GM12801 (cell line): Measurements from ENCODE around the gene SLC22A5.

Experiments
- TF ChIP-seq, protein P1 (sequence below): IDR thresholded peaks from one replicate; pipeline ENCODE4 v1.5.1; 2011; ENCODE audit warnings: control low read depth; ENCODE audit not compliant: insufficient read length; ENCODE audit errors: extremely low read depth

SLC22A5 gene

DNA sequence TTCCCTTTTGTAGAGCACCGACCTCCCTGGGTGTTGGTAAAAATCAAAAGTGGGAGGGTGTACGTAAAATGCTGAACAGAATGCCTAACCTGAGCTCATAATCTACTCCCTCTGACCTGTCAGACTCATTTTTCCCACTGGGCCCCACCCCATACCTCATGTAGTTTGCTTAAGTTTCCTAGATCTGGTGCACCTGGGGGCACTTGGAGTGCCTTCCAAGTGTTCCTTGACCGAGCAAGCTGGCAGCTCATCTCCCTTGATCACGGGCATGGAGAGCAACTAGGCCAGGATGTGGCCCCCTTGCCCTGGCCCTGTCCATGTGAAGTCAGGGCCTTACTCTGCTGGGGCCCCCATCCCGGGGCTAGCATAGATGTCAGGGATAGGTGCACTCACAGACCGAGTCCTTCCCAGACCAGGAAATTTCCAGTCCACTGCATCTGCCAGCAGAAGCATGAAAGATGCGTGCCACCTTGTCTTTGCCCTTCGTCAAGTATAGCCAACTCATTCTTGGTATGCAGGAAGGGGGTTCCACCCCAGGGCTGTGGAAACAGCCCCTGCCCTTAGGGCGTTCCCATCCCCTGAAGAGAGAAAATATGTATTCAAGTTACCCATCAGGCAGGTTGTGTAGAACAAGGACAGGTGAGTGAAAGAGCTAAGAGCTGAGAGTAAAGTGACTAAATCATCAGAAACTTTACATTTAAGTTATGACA, 41.9 kb downstream of the SLC22A5 start:
- TF ChIP-seq, protein P1, sequence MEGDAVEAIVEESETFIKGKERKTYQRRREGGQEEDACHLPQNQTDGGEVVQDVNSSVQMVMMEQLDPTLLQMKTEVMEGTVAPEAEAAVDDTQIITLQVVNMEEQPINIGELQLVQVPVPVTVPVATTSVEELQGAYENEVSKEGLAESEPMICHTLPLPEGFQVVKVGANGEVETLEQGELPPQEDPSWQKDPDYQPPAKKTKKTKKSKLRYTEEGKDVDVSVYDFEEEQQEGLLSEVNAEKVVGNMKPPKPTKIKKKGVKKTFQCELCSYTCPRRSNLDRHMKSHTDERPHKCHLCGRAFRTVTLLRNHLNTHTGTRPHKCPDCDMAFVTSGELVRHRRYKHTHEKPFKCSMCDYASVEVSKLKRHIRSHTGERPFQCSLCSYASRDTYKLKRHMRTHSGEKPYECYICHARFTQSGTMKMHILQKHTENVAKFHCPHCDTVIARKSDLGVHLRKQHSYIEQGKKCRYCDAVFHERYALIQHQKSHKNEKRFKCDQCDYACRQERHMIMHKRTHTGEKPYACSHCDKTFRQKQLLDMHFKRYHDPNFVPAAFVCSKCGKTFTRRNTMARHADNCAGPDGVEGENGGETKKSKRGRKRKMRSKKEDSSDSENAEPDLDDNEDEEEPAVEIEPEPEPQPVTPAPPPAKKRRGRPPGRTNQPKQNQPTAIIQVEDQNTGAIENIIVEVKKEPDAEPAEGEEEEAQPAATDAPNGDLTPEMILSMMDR: no peak

DNA sequence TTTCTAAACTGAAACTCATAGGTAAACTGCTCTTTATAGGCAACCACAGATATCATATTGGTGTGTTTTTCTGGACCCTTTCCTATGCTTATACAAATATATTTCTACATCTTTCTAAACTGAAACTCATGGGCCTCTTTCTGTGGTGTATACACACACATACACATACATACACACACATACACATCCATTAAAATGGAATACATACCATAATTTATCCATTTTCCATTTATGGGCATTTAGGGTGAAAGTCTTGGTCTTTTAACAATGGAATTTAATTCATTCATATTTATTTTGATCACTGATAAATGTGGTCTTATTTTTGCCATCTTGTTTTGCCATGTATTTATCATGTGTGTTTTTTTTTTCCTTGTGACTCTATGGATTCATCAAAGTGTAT, 44.1 kb downstream of the SLC22A5 start:
- TF ChIP-seq, protein P1: no peak

DNA sequence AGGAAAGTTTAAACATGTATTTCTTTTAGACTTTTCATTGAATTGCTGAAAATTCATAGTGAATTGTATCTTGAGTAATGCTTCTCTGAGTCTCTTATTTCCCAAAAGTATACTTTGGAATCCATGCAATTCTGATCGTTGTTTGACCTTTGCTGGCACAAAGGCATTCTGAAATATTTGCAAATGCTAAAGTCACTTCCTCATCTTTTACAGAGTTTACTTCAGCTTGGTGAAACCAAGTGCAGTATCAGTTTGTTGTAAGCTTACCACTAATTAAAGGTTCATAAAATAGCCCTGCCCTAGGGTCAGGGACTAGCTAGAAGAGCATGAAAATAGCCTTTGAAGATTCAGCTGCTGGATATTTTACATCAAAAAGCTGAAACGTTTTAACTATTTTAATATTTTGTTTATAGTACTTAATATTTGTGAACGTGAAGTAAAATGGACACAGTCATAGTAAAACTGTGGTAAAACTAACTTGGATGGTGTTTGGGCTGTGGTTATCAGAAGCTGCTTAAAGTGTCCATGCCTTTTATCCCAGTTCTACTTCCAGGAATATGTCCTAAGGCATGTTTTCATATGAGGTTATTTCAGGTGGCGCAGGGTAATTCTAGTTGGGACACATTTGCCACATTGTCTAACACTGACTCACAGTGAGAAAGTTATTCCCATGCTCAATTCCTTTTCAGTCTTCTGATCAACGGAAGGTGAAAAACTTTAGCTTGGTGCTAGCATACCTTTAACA, 45.3 kb downstream of the SLC22A5 start:
- TF ChIP-seq, protein P1: no peak

DNA sequence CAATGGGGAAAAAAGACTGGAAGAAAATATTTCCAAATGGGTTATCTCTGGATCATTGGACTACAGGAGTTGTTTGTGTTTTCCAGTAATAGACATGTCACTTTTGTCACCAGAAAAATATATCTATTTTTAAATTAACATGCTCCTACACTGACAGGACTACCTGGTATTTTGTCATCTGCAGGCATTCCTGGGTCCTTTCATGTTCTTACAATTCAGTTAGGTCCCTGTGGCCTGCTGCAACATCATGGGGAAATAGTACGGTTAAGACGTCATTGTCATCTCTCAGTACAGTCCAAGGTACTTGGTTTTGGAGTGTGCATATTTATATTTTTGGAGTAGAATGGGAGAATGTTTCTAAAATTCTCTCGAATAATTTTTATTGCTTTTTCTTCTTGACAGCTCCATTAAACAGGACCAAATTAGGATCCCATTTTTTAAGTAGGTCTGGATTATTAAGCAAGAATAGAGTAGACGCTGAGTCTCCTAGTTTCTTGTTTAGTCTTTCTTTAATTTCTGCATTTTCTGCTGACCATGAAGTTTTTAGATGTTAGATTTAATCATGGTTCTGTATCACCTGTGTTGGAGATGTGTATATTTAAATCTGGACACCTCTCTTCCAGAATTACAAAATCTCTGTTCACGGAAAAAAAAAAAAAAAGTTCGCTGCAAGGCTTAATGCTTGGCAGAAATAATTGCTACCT, 46.9 kb downstream of the SLC22A5 start:
- TF ChIP-seq, protein P1: no peak

DNA sequence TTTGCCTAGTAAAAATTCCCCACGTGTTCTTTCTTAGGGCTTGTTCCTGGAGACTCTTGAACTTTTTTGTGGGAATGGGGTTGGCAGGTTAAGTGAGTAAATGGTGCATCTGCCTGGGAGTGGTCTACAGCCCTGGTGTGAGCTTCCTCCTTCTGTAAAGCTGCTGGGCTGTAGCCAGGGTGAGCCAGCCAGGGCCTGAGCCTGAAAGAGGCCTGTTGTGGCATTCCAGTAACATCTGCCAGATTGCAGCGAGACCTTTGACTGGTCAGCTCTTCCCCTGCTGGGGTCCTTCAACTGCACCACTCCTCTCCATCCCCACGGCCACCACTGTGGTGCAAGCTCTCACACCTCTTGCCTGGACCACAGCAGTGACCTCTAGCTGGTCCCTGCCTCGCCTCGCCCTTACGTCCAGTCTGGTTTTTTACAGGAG, 47.5 kb downstream of the SLC22A5 start:
- TF ChIP-seq, protein P1: no peak

DNA sequence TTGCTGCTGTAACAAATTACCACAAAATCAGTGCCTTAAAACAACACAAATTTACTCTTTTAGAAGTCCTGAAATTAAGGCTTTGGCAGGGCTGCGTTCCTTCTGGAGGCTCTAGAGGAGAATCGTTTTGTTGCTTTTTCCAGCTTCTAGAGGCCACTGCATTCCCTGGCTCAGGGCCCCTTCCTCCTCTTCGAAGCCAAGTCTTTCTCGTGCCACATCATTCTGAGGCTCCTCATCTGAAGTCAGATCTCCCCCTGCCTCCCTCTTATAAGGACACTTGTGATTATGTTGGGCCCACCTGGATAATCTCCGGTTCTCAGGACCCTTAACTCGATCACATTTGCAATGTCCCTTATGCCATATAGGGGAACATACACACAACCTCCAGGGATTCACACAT, 48.0 kb downstream of the SLC22A5 start:
- TF ChIP-seq, protein P1: no peak

DNA sequence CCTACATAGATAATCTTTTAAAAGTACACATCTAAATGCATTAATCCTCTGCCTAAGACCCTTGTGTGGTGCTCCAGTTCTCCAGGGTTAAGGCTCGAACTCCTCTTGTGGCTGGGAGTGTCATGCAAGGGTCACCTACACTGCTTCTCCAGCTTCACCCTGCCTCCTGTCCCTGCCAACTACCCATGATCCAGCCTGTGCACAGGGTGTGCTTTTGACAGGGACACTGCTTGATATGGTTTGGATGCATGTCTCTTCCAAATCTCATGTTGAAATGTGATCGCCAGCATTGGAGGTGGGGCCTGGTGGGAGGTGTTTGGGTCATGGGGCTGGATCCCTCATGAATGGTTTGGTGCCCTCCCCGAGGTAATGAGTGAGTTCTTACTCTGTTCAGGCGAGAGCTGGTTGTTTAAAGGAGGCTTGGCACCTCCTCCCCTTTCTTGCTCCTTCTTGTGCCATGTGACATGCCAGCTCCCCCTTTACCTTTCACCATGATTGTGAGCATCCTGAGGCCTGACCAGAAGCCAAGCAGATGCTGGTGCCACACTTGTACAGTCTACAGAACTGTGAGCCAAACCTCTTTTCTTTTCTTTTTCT, 48.5 kb downstream of the SLC22A5 start:
- TF ChIP-seq, protein P1: no peak
